ENCODE measurements around the gene IGF2BP1.
A peak's percentile ranks its signal among the peaks of the same experiment; 100 is the strongest.
"Not testable (repeated sequence)": the region's sequence is repeated elsewhere in the genome, so short reads cannot be mapped to it uniquely, and the experiment has no call there.

Gene IGF2BP1

GRCh38 chr17:49021095-49021767 lies 24.0 kb downstream of the IGF2BP1 start:
- DNase-seq, result no peak

GRCh38 chr17:49021768-49022103 lies 24.6 kb downstream of the IGF2BP1 start:
- no peak for DNase-seq

- no peak for DNase-seq
Observed at GRCh38 chr17:49022391-49022941, 25.3 kb downstream of the IGF2BP1 start.

GRCh38 chr17:49024523-49024922 lies 27.3 kb downstream of the IGF2BP1 start:
- no peak for DNase-seq

GRCh38 chr17:49026447-49026846 lies 29.3 kb downstream of the IGF2BP1 start:
- not testable (repeated sequence) for DNase-seq

GRCh38 chr17:49028271-49028670 lies 31.1 kb downstream of the IGF2BP1 start:
- DNase-seq, result no peak

- no peak for DNase-seq
Observed at GRCh38 chr17:49029801-49030200, 32.6 kb downstream of the IGF2BP1 start.

GRCh38 chr17:49031965-49032928 lies 35.1 kb downstream of the IGF2BP1 start:
- DNase-seq, result peak; percentile 69

- peak; percentile 75 for DNase-seq
Observed at GRCh38 chr17:49035470-49036269, 38.5 kb downstream of the IGF2BP1 start.

GRCh38 chr17:49036270-49036626 lies 39.1 kb downstream of the IGF2BP1 start:
- DNase-seq, result no peak

GRCh38 chr17:49038138-49038537 lies 41.0 kb downstream of the IGF2BP1 start:
- no peak for DNase-seq

GRCh38 chr17:49038544-49038943 lies 41.4 kb downstream of the IGF2BP1 start:
- DNase-seq, result no peak

- not testable (repeated sequence) for DNase-seq
Observed at GRCh38 chr17:49039518-49039917, 42.3 kb downstream of the IGF2BP1 start.

- DNase-seq, result no peak
Observed at GRCh38 chr17:49041527-49041926, 44.3 kb downstream of the IGF2BP1 start.

- DNase-seq, result no peak
Observed at GRCh38 chr17:49045376-49045775, 48.2 kb downstream of the IGF2BP1 start.

- no peak for DNase-seq
Observed at GRCh38 chr17:49046912-49047311, 49.7 kb downstream of the IGF2BP1 start.

GRCh38 chr17:49049265-49049664 lies 52.1 kb downstream of the IGF2BP1 start:
- no peak for DNase-seq

GRCh38 chr17:49050611-49051010 lies 53.4 kb downstream of the IGF2BP1 start:
- DNase-seq, result no peak

GRCh38 chr17:49051269-49051668 lies 54.1 kb downstream of the IGF2BP1 start:
- no peak for DNase-seq

GRCh38 chr17:49053171-49053829 lies 56.1 kb downstream of the IGF2BP1 start:
- no peak for DNase-seq

- no peak for DNase-seq
Observed at GRCh38 chr17:49054342-49055092, 57.3 kb downstream of the IGF2BP1 start.

Data from activated effector memory CD4-positive, alpha-beta T cell treated with anti-CD3 and anti-CD28 coated beads, Interleukin-2, amount 50 U/mL, for 16 hours (primary cell).